ENCODE measurements around the gene SSR1.

The SSR1 gene

GRCh38 chr6:7249946-7250643 lies 62.9 kb downstream of the SSR1 start:
- Histone ChIP-seq H3K36me3 (ENCODE audit: insufficient read depth, low read length) (peaks cover 52% of the 10 kb centered on the region; the same call in 1 of the 2 replicates), H3K9ac (ENCODE audit: low read depth, low read length, poor library complexity, severe bottlenecking) (no peak overlapping the region), H3K27me3 (ENCODE audit: insufficient read depth, low read length, poor library complexity, severe bottlenecking) (no peaks in the 10 kb centered on the region), H3K9me2 (replicated peaks; ENCODE audit: low read depth, low read length) (no peaks in the 10 kb centered on the region), H3K4me3 (ENCODE audit: low read length, poor library complexity, severe bottlenecking) (no peak overlapping the region), H3K79me2 (ENCODE audit: insufficient read depth, low read length) (no peaks in the 10 kb centered on the region), H3K4me1 (ENCODE audit: insufficient read depth, low read length, poor library complexity, severe bottlenecking) (no peaks in the 10 kb centered on the region), H3F3A (ENCODE audit: low read depth) (no peaks in the 10 kb centered on the region), H4K20me1 (ENCODE audit: insufficient read depth, low read length, poor library complexity, severe bottlenecking) (no peaks in the 10 kb centered on the region), H3K9me3 (ENCODE audit: insufficient read depth, low read depth, low read length) (no peaks in the 10 kb centered on the region), H3K4me2 (ENCODE audit: low read depth, low read length, poor library complexity, severe bottlenecking) (no peak overlapping the region), H2AFZ (ENCODE audit: low read length) (no peak overlapping the region)
- TF ChIP-seq, protein P1, sequence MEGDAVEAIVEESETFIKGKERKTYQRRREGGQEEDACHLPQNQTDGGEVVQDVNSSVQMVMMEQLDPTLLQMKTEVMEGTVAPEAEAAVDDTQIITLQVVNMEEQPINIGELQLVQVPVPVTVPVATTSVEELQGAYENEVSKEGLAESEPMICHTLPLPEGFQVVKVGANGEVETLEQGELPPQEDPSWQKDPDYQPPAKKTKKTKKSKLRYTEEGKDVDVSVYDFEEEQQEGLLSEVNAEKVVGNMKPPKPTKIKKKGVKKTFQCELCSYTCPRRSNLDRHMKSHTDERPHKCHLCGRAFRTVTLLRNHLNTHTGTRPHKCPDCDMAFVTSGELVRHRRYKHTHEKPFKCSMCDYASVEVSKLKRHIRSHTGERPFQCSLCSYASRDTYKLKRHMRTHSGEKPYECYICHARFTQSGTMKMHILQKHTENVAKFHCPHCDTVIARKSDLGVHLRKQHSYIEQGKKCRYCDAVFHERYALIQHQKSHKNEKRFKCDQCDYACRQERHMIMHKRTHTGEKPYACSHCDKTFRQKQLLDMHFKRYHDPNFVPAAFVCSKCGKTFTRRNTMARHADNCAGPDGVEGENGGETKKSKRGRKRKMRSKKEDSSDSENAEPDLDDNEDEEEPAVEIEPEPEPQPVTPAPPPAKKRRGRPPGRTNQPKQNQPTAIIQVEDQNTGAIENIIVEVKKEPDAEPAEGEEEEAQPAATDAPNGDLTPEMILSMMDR (conservative IDR thresholded peaks at IDR 0.05; ENCODE audit: low read length) = no peak
- no peak for TF ChIP-seq EZH2phosphoT487 (IDR thresholded peaks at IDR 0.05; ENCODE audit: borderline replicate concordance)

- Histone ChIP-seq H3K4me1 (ENCODE audit: insufficient read depth, low read length, poor library complexity, severe bottlenecking) (no peaks in the 10 kb centered on the region), H3K4me3 (ENCODE audit: low read length, poor library complexity, severe bottlenecking) (no peak overlapping the region), H3K4me2 (ENCODE audit: low read depth, low read length, poor library complexity, severe bottlenecking) (no peak overlapping the region), H3K9ac (ENCODE audit: low read depth, low read length, poor library complexity, severe bottlenecking) (no peak overlapping the region), H3K9me2 (replicated peaks; ENCODE audit: low read depth, low read length) (no peaks in the 10 kb centered on the region), H3K27me3 (ENCODE audit: insufficient read depth, low read length, poor library complexity, severe bottlenecking) (no peaks in the 10 kb centered on the region), H4K20me1 (ENCODE audit: insufficient read depth, low read length, poor library complexity, severe bottlenecking) (no peaks in the 10 kb centered on the region), H3K36me3 (ENCODE audit: insufficient read depth, low read length) (peaks cover 56% of the 10 kb centered on the region; the same call in 1 of the 2 replicates), H3K9me3 (ENCODE audit: insufficient read depth, low read depth, low read length) (no peaks in the 10 kb centered on the region), H2AFZ (ENCODE audit: low read length) (no peak overlapping the region), H3F3A (ENCODE audit: low read depth) (no peaks in the 10 kb centered on the region), H3K79me2 (ENCODE audit: insufficient read depth, low read length) (no peaks in the 10 kb centered on the region)
- TF ChIP-seq, protein P1 (conservative IDR thresholded peaks at IDR 0.05; ENCODE audit: low read length) = no peak
- no peak for TF ChIP-seq EZH2phosphoT487 (IDR thresholded peaks at IDR 0.05; ENCODE audit: borderline replicate concordance)
These were observed 63.6 kb downstream of the SSR1 start for GRCh38 chr6:7249391-7249790.

DNA sequence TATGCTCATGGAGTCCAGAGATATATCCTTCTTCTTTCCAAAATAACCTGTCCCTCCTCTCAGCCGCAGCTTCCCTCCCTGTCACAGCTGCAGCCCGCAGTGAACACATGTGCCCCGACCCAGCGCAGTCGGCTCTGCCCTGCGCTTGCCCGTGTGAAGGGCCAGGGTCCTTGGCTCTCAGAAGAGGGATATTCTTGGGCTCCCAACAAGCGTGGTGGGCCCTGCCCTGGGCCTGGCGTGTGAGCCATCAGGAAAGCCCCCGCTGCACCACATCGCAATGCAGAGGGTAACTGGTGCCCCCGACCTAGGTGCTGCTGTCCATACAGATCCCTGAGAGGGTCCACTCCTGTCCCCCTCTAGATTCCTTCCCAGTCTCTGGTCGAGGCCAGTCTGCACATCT lies 65.2 kb downstream of the SSR1 start:
- Histone ChIP-seq H3K36me3 (ENCODE audit: insufficient read depth, low read length) (peaks cover 59% of the 10 kb centered on the region; the same call in 1 of the 2 replicates), H3K9ac (ENCODE audit: low read depth, low read length, poor library complexity, severe bottlenecking) (no peak overlapping the region)

More for the DNA sequence above, 65.2 kb downstream of the SSR1 start:
- H4K20me1 ChIP-seq (ENCODE audit: insufficient read depth, low read length, poor library complexity, severe bottlenecking) = peaks cover 3% of the 10 kb centered on the region
- H3K9me2 ChIP-seq (replicated peaks; ENCODE audit: low read depth, low read length) = no peaks in the 10 kb centered on the region
- no peak overlapping the region for H3K4me2 ChIP-seq (ENCODE audit: low read depth, low read length, poor library complexity, severe bottlenecking)
- H3K27me3 ChIP-seq (ENCODE audit: insufficient read depth, low read length, poor library complexity, severe bottlenecking) = no peaks in the 10 kb centered on the region
- peaks cover 6% of the 10 kb centered on the region for H3K4me1 ChIP-seq (ENCODE audit: insufficient read depth, low read length, poor library complexity, severe bottlenecking)
- no peaks in the 10 kb centered on the region for H3K79me2 ChIP-seq (ENCODE audit: insufficient read depth, low read length)
- no peak overlapping the region for H3K4me3 ChIP-seq (ENCODE audit: low read length, poor library complexity, severe bottlenecking)
- H3K9me3 ChIP-seq (ENCODE audit: insufficient read depth, low read depth, low read length) = no peaks in the 10 kb centered on the region
- TF ChIP-seq, protein P1 (conservative IDR thresholded peaks at IDR 0.05; ENCODE audit: low read length) = no peak
- TF ChIP-seq EZH2phosphoT487 (IDR thresholded peaks at IDR 0.05; ENCODE audit: borderline replicate concordance) = no peak
- 0 out of 2 replicates have a peak, but pooled peaks cover 3% of the 10 kb centered on the region for H3F3A ChIP-seq (ENCODE audit: low read depth)
- no peak overlapping the region for H2AFZ ChIP-seq (ENCODE audit: low read length)

Data from Loucy (cell line).